NOMO-1 treated with DMSO at 0.1 percent for 48 hours (cell line): Measurements from ENCODE around the gene TCP1.
"Not testable (repeated sequence)": the region's sequence is repeated elsewhere in the genome, so short reads cannot be mapped to it uniquely, and the experiment has no call there.

Experiments used
- DNase-seq: peaks from one replicate; lab custom pipeline; 2025; ENCODE audit not compliant: unreplicated experiment; lab: John Stamatoyannopoulos, UW

TCP1 gene

GRCh38 chr6:159789377-159790148 lies at the start of gene TCP1:
TSS of gene TCP1 (minus strand) at chr6:159789602. CDS start at chr6:159789468, 134 bp downstream.
- DNase-seq: peak; percentile 99

- DNase-seq: no peak
Measured at GRCh38 chr6:159838020-159838744, 48.8 kb upstream of the TCP1 start.

- DNase-seq: no peak
Measured at GRCh38 chr6:159837511-159837910, 48.1 kb upstream of the TCP1 start.

- DNase-seq: no peak
Measured at GRCh38 chr6:159836718-159837490, 47.5 kb upstream of the TCP1 start.

- DNase-seq: no peak
Measured at GRCh38 chr6:159833997-159834603, 44.7 kb upstream of the TCP1 start.

GRCh38 chr6:159833556-159833955 lies 44.2 kb upstream of the TCP1 start:
- peak; percentile 9 for DNase-seq

GRCh38 chr6:159832946-159833345 lies 43.5 kb upstream of the TCP1 start:
- DNase-seq: peak; percentile 49

GRCh38 chr6:159831373-159831679 lies 41.9 kb upstream of the TCP1 start:
- DNase-seq: no peak

- DNase-seq: no peak
Measured at GRCh38 chr6:159830501-159831372, 41.3 kb upstream of the TCP1 start.

GRCh38 chr6:159829526-159829925 lies 40.1 kb upstream of the TCP1 start:
- peak; percentile 90 for DNase-seq

GRCh38 chr6:159828074-159828473 lies 38.7 kb upstream of the TCP1 start:
- no peak for DNase-seq

GRCh38 chr6:159826968-159827647 lies 37.7 kb upstream of the TCP1 start:
- DNase-seq: no peak

- no peak for DNase-seq
Measured at GRCh38 chr6:159826004-159826403, 36.6 kb upstream of the TCP1 start.

- not testable (repeated sequence) for DNase-seq
Measured at GRCh38 chr6:159824690-159825089, 35.3 kb upstream of the TCP1 start.

- DNase-seq: no peak
Measured at GRCh38 chr6:159823953-159824352, 34.6 kb upstream of the TCP1 start.

GRCh38 chr6:159821726-159822125 lies 32.3 kb upstream of the TCP1 start:
- no peak for DNase-seq

- no peak for DNase-seq
Measured at GRCh38 chr6:159821122-159821521, 31.7 kb upstream of the TCP1 start.

GRCh38 chr6:159819932-159820640 lies 30.7 kb upstream of the TCP1 start:
- peak; percentile 84 for DNase-seq

- no peak for DNase-seq
Measured at GRCh38 chr6:159819098-159819497, 29.7 kb upstream of the TCP1 start.
